ENCODE measurements around the gene SEC24B. TPM values are rescaled to one million over a fixed set of nuclear protein-coding genes. Genes with fewer than 3 reads are reported as not detected.
A peak's percentile ranks its signal among the peaks of the same experiment; 100 is the strongest.
"Not testable (repeated sequence)": the region's sequence is repeated elsewhere in the genome, so short reads cannot be mapped to it uniquely, and the experiment has no call there.

SEC24B gene
- total RNA-seq, 1 donor from 2014 or later = 9.2 TPM

GRCh38 chr4:109511414-109511813 lies 77.8 kb downstream of the SEC24B start:
- Histone ChIP-seq H3K4me3 (ENCODE audit: low read depth, low read length) (no peak overlapping the region), H3K27me3 (ENCODE audit: control insufficient read depth, insufficient read depth, low read length) (no peaks in the 10 kb centered on the region), H3K36me3 (ENCODE audit: control insufficient read depth, insufficient read depth, low read length) (peaks cover 5% of the 10 kb centered on the region)
- TF ChIP-seq CTCF (IDR thresholded peaks at IDR 0.05; ENCODE audit: insufficient read depth, low read length, severe bottlenecking) = no peak
- DNase-seq (ENCODE audit: low read depth) (no peak), FAIRE-seq (no peak)

- not testable (repeated sequence) for FAIRE-seq; H3K4me3 ChIP-seq (ENCODE audit: low read depth, low read length); H3K27me3 ChIP-seq (ENCODE audit: control insufficient read depth, insufficient read depth, low read length); DNase-seq (ENCODE audit: low read depth); H3K36me3 ChIP-seq (ENCODE audit: control insufficient read depth, insufficient read depth, low read length)
These were observed 79.8 kb downstream of the SEC24B start for GRCh38 chr4:109513368-109513767.

DNA sequence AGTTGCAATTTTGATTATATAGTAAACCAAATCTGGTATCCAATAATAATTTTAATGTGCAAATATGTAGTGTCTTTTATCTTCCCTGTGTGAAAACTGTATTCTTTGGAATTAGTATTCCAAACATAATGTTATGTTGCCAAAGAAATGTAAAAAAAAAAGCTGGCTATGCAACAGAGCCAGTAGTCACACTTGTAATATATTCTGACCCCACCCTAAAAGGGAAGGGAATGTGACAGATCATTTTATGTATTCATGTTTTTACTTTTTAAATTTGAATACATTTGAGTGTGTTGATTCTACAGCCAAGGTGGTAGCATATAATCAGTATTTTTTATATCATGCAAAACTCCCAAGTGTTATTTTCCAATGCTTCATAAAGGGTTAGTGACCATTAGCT lies 98.6 kb downstream of the SEC24B start:
- FAIRE-seq = no peak
- no peak for DNase-seq (ENCODE audit: low read depth)
- no peak overlapping the region for H3K4me3 ChIP-seq (ENCODE audit: low read depth, low read length)
- peaks cover 11% of the 10 kb centered on the region for H3K36me3 ChIP-seq (ENCODE audit: control insufficient read depth, insufficient read depth, low read length)
- no peaks in the 10 kb centered on the region for H3K27me3 ChIP-seq (ENCODE audit: control insufficient read depth, insufficient read depth, low read length)
- TF ChIP-seq CTCF (IDR thresholded peaks at IDR 0.05; ENCODE audit: insufficient read depth, low read length, severe bottlenecking) = no peak

DNA sequence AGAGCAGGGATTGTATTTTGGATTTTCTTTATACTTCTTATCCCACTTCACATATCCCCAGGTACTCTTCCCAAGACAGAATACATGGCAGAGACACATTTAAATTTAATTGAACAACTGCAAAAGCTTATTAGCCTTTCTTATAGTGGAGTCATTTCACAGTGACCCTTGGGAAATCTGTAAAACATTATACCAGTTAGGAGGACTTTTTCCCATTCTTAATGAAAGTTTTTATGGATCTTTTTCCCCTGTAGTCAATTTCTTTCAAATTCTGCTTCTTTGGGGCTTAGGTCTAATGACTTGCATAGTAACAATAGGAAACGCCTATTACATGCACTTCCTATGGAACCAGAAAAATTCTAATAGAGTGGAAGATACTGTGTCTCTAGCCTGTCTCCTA lies 111.8 kb downstream of the SEC24B start:
- Histone ChIP-seq H3K36me3 (ENCODE audit: control insufficient read depth, insufficient read depth, low read length) (peaks cover 3% of the 10 kb centered on the region), H3K4me3 (ENCODE audit: low read depth, low read length) (no peak overlapping the region), H3K27me3 (ENCODE audit: control insufficient read depth, insufficient read depth, low read length) (no peaks in the 10 kb centered on the region)
- DNase-seq (ENCODE audit: low read depth) (no peak), FAIRE-seq (no peak)
- no peak for TF ChIP-seq CTCF (IDR thresholded peaks at IDR 0.05; ENCODE audit: insufficient read depth, low read length, severe bottlenecking)

GRCh38 chr4:109547394-109547793 lies 113.8 kb downstream of the SEC24B start:
- FAIRE-seq = no peak
- Histone ChIP-seq H3K4me3 (ENCODE audit: low read depth, low read length) (no peak overlapping the region), H3K36me3 (ENCODE audit: control insufficient read depth, insufficient read depth, low read length) (peaks cover 1% of the 10 kb centered on the region), H3K27me3 (ENCODE audit: control insufficient read depth, insufficient read depth, low read length) (no peaks in the 10 kb centered on the region)
- TF ChIP-seq CTCF (IDR thresholded peaks at IDR 0.05; ENCODE audit: insufficient read depth, low read length, severe bottlenecking) = no peak
- peak; percentile 17 for DNase-seq (ENCODE audit: low read depth)

DNA sequence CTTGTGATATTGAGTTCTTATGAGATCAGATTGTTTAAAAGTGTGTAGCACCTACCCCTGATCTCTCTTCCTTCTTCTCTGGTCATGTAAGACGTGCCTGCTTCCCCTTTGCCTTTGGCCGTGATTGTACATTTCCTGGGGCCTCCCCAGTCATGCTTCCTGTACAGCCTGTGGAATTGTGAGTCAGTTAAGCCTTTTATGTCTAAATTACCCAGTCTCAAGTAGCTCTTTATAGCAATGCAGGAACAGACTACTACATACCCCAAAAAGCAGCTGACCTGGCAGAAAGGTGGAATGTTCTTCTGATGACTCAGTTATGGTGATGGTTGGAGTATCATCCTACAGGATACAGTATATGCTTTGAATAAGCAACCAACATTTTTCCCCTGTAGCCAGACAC lies 115.0 kb downstream of the SEC24B start:
- DNase-seq (ENCODE audit: low read depth) = peak; percentile 96
- Histone ChIP-seq H3K27me3 (ENCODE audit: control insufficient read depth, insufficient read depth, low read length) (no peaks in the 10 kb centered on the region), H3K36me3 (ENCODE audit: control insufficient read depth, insufficient read depth, low read length) (peaks cover 1% of the 10 kb centered on the region), H3K4me3 (ENCODE audit: low read depth, low read length) (no peak overlapping the region)
- TF ChIP-seq CTCF (IDR thresholded peaks at IDR 0.05; ENCODE audit: insufficient read depth, low read length, severe bottlenecking) = no peak
- no peak for FAIRE-seq
